GM12801 (cell line): ENCODE data around the gene MPPE1.

Experiments used
- TF ChIP-seq, protein P1 (sequence below): IDR thresholded peaks from one replicate; pipeline ENCODE4 v1.5.1; 2011; ENCODE audit warnings: control low read depth; ENCODE audit not compliant: insufficient read length; ENCODE audit errors: extremely low read depth

Gene MPPE1

DNA sequence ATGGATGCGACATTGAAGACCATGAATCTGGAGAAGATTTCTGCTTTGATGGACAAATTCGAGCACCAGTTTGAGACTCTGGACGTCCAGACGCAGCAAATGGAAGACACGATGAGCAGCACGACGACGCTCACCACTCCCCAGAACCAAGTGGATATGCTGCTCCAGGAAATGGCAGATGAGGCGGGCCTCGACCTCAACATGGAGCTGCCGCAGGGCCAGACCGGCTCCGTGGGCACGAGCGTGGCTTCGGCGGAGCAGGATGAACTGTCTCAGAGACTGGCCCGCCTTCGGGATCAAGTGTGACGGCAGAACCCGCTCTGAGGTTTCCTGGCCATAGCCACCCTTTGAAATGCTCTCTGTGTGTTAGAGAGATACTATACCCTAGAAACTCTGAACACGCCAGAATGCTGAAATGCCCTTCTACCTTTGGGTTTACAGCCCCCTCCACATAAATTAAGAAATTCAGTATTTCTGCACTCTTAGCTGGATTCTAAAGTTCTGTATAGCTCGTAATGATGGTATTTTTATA is 56.2 kb downstream of the MPPE1 start:
- TF ChIP-seq, protein P1, sequence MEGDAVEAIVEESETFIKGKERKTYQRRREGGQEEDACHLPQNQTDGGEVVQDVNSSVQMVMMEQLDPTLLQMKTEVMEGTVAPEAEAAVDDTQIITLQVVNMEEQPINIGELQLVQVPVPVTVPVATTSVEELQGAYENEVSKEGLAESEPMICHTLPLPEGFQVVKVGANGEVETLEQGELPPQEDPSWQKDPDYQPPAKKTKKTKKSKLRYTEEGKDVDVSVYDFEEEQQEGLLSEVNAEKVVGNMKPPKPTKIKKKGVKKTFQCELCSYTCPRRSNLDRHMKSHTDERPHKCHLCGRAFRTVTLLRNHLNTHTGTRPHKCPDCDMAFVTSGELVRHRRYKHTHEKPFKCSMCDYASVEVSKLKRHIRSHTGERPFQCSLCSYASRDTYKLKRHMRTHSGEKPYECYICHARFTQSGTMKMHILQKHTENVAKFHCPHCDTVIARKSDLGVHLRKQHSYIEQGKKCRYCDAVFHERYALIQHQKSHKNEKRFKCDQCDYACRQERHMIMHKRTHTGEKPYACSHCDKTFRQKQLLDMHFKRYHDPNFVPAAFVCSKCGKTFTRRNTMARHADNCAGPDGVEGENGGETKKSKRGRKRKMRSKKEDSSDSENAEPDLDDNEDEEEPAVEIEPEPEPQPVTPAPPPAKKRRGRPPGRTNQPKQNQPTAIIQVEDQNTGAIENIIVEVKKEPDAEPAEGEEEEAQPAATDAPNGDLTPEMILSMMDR: no peak

DNA sequence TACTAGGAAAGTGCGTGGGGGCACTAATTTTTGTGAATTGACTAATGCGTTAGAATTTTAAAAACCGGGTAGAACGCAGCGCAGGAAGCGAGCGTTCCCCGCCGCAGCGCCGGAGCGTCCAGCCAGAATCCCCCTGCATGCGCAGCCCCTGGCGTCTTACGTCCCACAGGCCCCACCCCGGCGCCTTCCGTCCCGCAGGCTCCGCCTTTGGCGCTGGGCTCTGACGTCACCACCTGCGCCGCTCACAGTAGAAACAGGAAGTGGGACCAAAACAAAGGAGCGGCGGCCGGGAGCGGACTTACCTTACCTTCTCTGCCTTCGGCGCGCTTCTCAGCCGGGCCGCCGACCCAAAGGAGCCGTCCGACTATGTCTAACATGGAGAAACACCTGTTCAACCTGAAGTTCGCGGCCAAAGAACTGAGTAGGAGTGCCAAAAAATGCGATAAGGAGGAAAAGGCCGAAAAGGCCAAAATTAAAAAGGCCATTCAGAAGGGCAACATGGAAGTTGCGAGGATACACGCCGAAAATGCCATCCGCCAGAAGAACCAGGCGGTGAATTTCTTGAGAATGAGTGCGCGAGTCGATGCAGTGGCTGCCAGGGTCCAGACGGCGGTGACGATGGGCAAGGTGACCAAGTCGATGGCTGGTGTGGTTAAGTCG is 56.8 kb downstream of the MPPE1 start, which contains the start of gene CHMP1B:
Gene CHMP1B, plus strand, starts transcription at position 268 of the 660 bp plus-strand sequence. Its CDS starts 99 bp downstream, at position 367.
- TF ChIP-seq, protein P1: no peak

DNA sequence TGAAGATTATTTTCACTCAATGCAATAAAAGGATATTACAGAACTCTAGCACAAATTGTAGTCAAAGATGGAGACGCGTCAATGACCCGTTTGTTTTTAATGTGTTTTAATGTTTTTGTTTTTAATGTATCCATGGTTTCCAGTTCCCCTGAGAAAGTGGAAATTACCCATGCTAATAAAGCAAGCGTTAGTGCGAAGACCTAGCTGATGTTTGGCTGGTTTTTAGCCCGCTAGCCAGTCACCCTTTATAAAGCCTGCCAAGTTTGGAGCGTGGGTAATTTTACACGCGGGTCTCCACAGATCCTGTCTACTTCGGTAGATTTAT is 57.3 kb downstream of the MPPE1 start:
- TF ChIP-seq, protein P1: no peak

DNA sequence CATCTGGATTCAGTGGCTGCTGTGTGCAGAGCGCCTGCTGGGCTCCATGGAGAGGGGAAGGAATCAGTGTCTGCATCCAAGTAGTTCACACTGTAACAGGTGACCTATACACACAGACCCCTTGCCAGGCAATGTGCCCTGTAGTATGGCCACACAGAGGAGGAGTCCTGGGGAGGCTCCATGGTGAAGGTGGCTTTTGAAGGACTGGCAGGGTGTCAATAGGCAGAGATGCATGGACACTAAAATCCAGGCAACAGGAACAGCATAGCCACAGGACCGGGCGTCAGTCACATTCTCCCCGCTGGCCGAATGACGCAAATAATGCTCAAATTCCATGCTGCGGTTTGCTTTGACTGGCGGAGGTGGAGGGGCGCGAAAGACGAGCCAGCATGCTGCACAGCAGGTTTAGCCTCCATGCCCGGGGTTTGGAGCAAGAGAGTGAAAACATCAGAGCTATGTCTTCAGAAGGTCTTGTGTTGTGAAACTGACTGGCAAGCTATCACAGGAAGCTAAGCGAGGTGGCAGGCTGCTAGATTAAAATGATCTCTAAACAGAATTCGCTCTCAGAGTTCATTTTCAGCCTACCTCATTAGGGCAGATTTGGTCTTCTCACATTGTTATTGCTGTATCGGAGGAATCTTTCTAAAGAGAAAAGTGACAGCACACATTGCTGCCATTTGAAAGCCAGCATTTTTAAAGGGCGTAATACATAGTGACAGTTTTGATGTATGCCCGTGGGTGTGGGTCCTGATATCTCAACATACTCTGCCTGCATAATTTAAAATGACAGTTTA is 58.1 kb downstream of the MPPE1 start:
- TF ChIP-seq, protein P1: no peak

DNA sequence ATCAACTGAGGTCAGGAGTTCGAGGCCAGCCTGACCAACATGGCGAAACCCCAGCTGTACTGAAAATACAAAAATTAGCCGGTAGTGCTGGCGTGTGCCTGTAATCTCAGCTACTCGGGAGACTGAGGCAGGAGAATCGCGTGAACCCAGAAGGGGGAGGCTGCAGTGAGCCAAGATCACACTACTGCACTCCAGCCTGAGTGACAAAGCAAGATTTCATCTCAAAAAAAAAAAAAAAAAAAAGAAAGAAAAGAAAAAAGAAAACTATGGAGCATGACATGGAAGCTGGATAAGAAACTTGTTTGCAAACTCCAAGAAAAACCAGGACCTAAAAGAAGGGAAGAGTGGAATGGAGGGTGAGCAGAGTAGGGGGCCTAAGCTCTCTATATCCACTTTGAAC is 58.8 kb downstream of the MPPE1 start:
- TF ChIP-seq, protein P1: no peak

DNA sequence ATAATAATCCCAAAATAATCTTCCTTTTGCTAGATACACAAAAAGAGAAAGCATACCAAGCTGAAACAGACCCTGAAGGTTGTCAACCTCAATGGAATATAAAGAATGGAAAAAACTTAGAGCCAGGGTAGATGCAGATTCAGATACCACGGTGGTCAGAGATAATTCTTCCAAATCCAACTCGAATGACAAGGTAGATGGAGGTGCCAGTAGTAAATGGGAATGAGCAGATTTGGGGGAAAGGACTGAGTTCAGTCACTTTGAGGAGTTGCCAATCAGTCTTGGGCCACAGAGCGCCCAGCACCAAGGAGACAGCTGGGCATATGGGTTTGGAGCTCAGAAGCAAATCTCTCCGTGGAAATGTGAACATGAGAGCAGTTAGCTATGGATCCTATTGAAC is 60.3 kb downstream of the MPPE1 start:
- TF ChIP-seq, protein P1: no peak

DNA sequence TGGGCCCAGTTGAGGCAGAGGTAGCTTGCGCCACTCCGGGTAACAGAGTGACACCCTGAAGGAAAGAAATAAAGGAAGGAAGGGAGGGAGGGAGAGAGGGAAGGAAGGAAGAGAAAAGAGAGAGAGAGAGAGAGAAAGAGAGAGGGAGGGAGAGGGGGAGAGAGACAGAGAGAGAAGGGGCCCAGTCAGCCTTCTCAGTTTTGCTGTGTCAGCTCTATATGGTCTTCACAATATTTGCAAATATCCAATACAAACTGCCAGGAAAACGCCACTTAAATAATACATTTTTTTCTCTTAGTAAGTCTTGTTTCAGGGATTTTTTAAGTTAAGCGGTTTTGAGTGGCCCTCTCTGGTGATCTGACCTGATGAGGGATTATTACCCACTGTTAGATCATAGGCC is 62.5 kb downstream of the MPPE1 start:
- TF ChIP-seq, protein P1: no peak
